PC-3 (cell line): Measurements from ENCODE around the gene FASN.

Experiments used
- EZH2 ChIP-seq: fragments of 300-600 bp; sonication (generic); IDR thresholded peaks from one replicate; pipeline ENCODE4 v1.6.1; 2017; ENCODE audit warnings: antibody characterized with exemption, mild to moderate bottlenecking, low read length; ENCODE audit not compliant: unreplicated experiment
- EZH2phosphoT487 ChIP-seq: fragments of 300-600 bp; sonication (generic); IDR thresholded peaks from 2 replicates; pipeline ENCODE4 v1.6.1; 2018; ENCODE audit warnings: mild to moderate bottlenecking, antibody characterized with exemption, low read length, borderline replicate concordance
- TF ChIP-seq, protein P1 (sequence below): fragments of 300-600 bp; sonication (generic); conservative IDR thresholded peaks from 2 replicates; pipeline ENCODE4 v1.5.1; 2017; ENCODE audit warnings: antibody characterized with exemption, low read depth, mild to moderate bottlenecking, low read length

DNA sequence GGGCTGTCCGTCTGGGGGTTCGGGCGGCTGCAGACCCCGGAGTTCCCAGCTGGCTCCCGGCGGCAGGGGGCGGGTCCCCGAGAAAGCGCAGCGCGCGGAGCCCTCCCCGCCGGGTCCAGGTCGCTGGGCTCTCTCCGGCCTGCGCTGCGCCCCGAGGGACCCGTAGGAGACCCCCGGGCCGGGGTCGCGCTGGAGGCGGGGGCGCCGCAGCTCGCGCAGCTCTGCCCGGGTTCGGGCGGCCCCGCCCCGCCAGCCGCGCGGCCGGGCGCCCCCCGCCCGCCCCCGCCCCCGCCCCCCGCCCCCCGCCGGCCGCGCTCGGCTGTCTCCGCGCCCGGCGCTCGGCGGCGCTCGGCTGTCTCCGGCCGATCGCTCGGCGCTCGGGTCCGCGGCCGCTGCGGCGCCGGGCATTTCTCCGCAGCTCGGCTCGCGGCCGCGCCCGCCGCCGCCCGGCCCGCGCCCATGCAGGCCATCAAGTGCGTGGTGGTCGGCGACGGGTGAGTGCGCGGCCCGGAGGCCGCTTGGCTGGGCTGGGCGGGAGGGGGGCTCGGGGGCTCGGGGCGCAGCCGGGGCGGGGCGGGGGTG, 66.6 kb downstream of the FASN start, which contains the start of gene RAC3:
- TF ChIP-seq, protein P1, sequence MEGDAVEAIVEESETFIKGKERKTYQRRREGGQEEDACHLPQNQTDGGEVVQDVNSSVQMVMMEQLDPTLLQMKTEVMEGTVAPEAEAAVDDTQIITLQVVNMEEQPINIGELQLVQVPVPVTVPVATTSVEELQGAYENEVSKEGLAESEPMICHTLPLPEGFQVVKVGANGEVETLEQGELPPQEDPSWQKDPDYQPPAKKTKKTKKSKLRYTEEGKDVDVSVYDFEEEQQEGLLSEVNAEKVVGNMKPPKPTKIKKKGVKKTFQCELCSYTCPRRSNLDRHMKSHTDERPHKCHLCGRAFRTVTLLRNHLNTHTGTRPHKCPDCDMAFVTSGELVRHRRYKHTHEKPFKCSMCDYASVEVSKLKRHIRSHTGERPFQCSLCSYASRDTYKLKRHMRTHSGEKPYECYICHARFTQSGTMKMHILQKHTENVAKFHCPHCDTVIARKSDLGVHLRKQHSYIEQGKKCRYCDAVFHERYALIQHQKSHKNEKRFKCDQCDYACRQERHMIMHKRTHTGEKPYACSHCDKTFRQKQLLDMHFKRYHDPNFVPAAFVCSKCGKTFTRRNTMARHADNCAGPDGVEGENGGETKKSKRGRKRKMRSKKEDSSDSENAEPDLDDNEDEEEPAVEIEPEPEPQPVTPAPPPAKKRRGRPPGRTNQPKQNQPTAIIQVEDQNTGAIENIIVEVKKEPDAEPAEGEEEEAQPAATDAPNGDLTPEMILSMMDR, result no peak
- TF ChIP-seq EZH2phosphoT487 (no peak), EZH2 (no peak)
